RWPE1 (cell line): ENCODE measurements around the gene TRPM3.
A peak's percentile ranks its signal among the peaks of the same experiment; 100 is the strongest.

Source experiments
- CTCF ChIA-PET: fragments of 350-600 bp; sonication (Branson Sonifier 250); formaldehyde crosslinking; extraction: SDS; loops from one replicate; lab custom pipeline; 2021; lab: Yijun Ruan, JAX
- POLR2A ChIA-PET: fragments of 400-600 bp; formaldehyde crosslinking; extraction: SDS; loops from one replicate; lab custom pipeline; 2020; ENCODE audit warnings: antibody characterized with exemption; ENCODE audit not compliant: low non-redundant PET; lab: Yijun Ruan, JAX
- DNase-seq: peaks from one replicate; pipeline ENCODE4 v3.0.0; 2012; ENCODE audit warnings: low spot score
- H3K27ac ChIP-seq: fragments of 450-650 bp; 2 replicates; pipeline ENCODE4 v1.5.1; 2017
- CTCF ChIP-seq: fragments of 450-650 bp; conservative IDR thresholded peaks from 2 replicates; pipeline ENCODE4 v1.5.1; 2017; ENCODE audit warnings: low read depth, mild to moderate bottlenecking

The TRPM3 gene

GRCh38 chr9:71097671-71098070 lies 23.8 kb downstream of the TRPM3 start:
- TF ChIP-seq CTCF, result no peak
- H3K27ac ChIP-seq, result no peak overlapping the region
- ChIA-PET CTCF (interaction anchor here (0.6 kb wide), 1 partner anchor 93 kb away, joined by 3 read pairs; no protein-coding TSS in a partner anchor), POLR2A (no interaction called here)
- DNase-seq, result no peak

GRCh38 chr9:71096421-71097108 lies 24.9 kb downstream of the TRPM3 start:
- H3K27ac ChIP-seq, result no peak overlapping the region
- ChIA-PET POLR2A (no interaction called here), CTCF (interaction anchor here (0.6 to 0.7 kb wide), 2 partner anchors 92 to 473 kb away, joined by 3 to 4 read pairs; no protein-coding TSS in a partner anchor)
- no peak for DNase-seq
- TF ChIP-seq CTCF, result no peak

- H3K27ac ChIP-seq, result no peak overlapping the region
- POLR2A ChIA-PET, result no interaction called here
- DNase-seq, result no peak
- no peak for TF ChIP-seq CTCF
- CTCF ChIA-PET, result interaction anchor here (0.7 kb wide), 1 partner anchor 404 kb away, joined by 6 read pairs; no protein-coding TSS in a partner anchor
Measured at GRCh38 chr9:71094708-71095251, 26.6 kb downstream of the TRPM3 start.

- ChIA-PET POLR2A (no interaction called here), CTCF (no interaction called here)
- DNase-seq, result no peak
- no peak for TF ChIP-seq CTCF
- H3K27ac ChIP-seq, result no peak overlapping the region
Measured at GRCh38 chr9:71090896-71091295, 30.5 kb downstream of the TRPM3 start.

GRCh38 chr9:71079451-71079850 lies 42.0 kb downstream of the TRPM3 start:
- ChIA-PET POLR2A (no interaction called here), CTCF (no interaction called here)
- no peak for TF ChIP-seq CTCF
- DNase-seq, result peak; percentile 6
- no peak overlapping the region for H3K27ac ChIP-seq

- ChIA-PET CTCF (interaction anchor here (0.6 kb wide), 1 partner anchor 453 kb away, joined by 3 read pairs; no protein-coding TSS in a partner anchor), POLR2A (no interaction called here)
- DNase-seq, result no peak
- TF ChIP-seq CTCF, result no peak
- no peak overlapping the region for H3K27ac ChIP-seq
Measured at GRCh38 chr9:71076096-71076495, 45.3 kb downstream of the TRPM3 start.
